Hepatocyte (in vitro differentiated cells): ENCODE measurements around the gene SOCS3. TPM values are rescaled to one million over a fixed set of nuclear protein-coding genes. Genes with fewer than 3 reads are reported as not detected.
A peak's percentile ranks its signal among the peaks of the same experiment; 100 is the strongest.

Source experiments
- DNase-seq: peaks from one replicate; pipeline ENCODE4 v3.0.0-alpha.2; 2016; ENCODE audit warnings: low spot score
- H2AFZ ChIP-seq: fragments of 200-600 bp; sonication (generic); 2 replicates; pipeline ENCODE4 v1.6.0; 2016; ENCODE audit warnings: antibody characterized with exemption, mild to moderate bottlenecking
- H3K27ac ChIP-seq: fragments of 200-600 bp; sonication (generic); 2 replicates; pipeline ENCODE4 v1.5.1; 2016; ENCODE audit warnings: mild to moderate bottlenecking
- H3K27me3 ChIP-seq: fragments of 200-600 bp; sonication (generic); 2 replicates; pipeline ENCODE4 v1.6.1; 2016
- H3K36me3 ChIP-seq: fragments of 200-600 bp; sonication (generic); replicated peaks from 2 replicates; pipeline ENCODE4 v1.5.1; 2016; ENCODE audit warnings: low read depth; ENCODE audit not compliant: insufficient read depth
- H3K4me1 ChIP-seq: fragments of 200-600 bp; sonication (generic); 2 replicates; pipeline ENCODE4 v1.5.1; 2016; ENCODE audit warnings: mild to moderate bottlenecking, moderate library complexity; ENCODE audit not compliant: insufficient read depth
- H3K4me2 ChIP-seq: fragments of 200-600 bp; sonication (generic); 2 replicates; pipeline ENCODE4 v1.6.0; 2016
- H3K4me3 ChIP-seq: fragments of 200-600 bp; sonication (generic); 2 replicates; pipeline ENCODE4 v1.5.1; 2016; ENCODE audit warnings: mild to moderate bottlenecking
- H3K79me2 ChIP-seq: fragments of 200-600 bp; sonication (generic); 2 replicates; pipeline ENCODE4 v1.6.0; 2017; ENCODE audit warnings: mild to moderate bottlenecking
- H3K9me2 ChIP-seq: fragments of 200-600 bp; sonication (generic); replicated peaks from 2 replicates; pipeline ENCODE4 v1.6.0; 2017; ENCODE audit warnings: mild to moderate bottlenecking; ENCODE audit not compliant: insufficient read depth
- H3K9me3 ChIP-seq: fragments of 200-600 bp; sonication (generic); 2 replicates; pipeline ENCODE4 v1.5.1; 2016; ENCODE audit warnings: low read depth, mild to moderate bottlenecking
- H4K20me1 ChIP-seq: fragments of 200-600 bp; sonication (generic); 2 replicates; pipeline ENCODE4 v1.6.0; 2016; ENCODE audit warnings: mild to moderate bottlenecking; ENCODE audit not compliant: insufficient read depth, poor library complexity, severe bottlenecking
- EZH2 ChIP-seq: fragments of 200-600 bp; sonication (generic); IDR thresholded peaks from 2 replicates; pipeline ENCODE4 v1.6.1; 2016; ENCODE audit warnings: antibody characterized with exemption, mild to moderate bottlenecking, borderline replicate concordance
- EZH2phosphoT487 ChIP-seq: fragments of 200-600 bp; sonication (generic); IDR thresholded peaks from one replicate; pipeline ENCODE4 v1.6.1; 2018; ENCODE audit warnings: antibody characterized with exemption, mild to moderate bottlenecking, low read depth, moderate library complexity; ENCODE audit not compliant: unreplicated experiment, severe bottlenecking
- WGBS: methylation state at CpG from one replicate; pipeline ENCODE4 v1.1.6; 2016; ENCODE audit warnings: low lambda C conversion rate; ENCODE audit errors: missing lambda C conversion rate; 5-methylcytosine and 5-hydroxymethylcytosine counted together
- polyA plus RNA-seq: library from polyadenylated mRNA; unstranded; fragments of >200 nt; fragmentation: Nextera tagmentation; extraction: Ambion mirVana; gene quantifications from 2 replicates; pipeline ENCODE4 v1.2.1, GENCODE V29; 2016
- total RNA-seq: library from RNA; depleted of rRNA; stranded (reverse); fragments of >200 nt; gene quantifications from 2 replicates; pipeline ENCODE4 v1.2.3, GENCODE V29; 2014
- TF ChIP-seq, protein P1 (sequence below): fragments of 200-600 bp; sonication (generic); IDR thresholded peaks from 2 replicates; pipeline ENCODE4 v1.5.1; 2016; ENCODE audit warnings: antibody characterized with exemption, mild to moderate bottlenecking; ENCODE audit not compliant: poor library complexity

The SOCS3 gene
- total and polyA plus RNA-seq, 2 experiments from 2014 or later, result 172 to 181 TPM

GRCh38 chr17:78374631-78375274, 14.9 kb upstream of the SOCS3 start:
- Histone ChIP-seq H3K27me3 (no peaks in the 10 kb centered on the region), H3K4me2 (peak overlapping the region; percentile 34), H3K4me3 (no peak overlapping the region), H2AFZ (no peak overlapping the region), H4K20me1 (peaks cover 6% of the 10 kb centered on the region), H3K36me3 (no peaks in the 10 kb centered on the region), H3K27ac (peak overlapping the region; percentile 95), H3K79me2 (peaks cover 16% of the 10 kb centered on the region), H3K4me1 (peaks cover 40% of the 10 kb centered on the region), H3K9me3 (no peaks in the 10 kb centered on the region), H3K9me2 (no peaks in the 10 kb centered on the region)
- DNase-seq, result no peak
- TF ChIP-seq EZH2, result no peak
- WGBS, result 50% methylated on average over 14 of the region's 14 CpGs

DNA sequence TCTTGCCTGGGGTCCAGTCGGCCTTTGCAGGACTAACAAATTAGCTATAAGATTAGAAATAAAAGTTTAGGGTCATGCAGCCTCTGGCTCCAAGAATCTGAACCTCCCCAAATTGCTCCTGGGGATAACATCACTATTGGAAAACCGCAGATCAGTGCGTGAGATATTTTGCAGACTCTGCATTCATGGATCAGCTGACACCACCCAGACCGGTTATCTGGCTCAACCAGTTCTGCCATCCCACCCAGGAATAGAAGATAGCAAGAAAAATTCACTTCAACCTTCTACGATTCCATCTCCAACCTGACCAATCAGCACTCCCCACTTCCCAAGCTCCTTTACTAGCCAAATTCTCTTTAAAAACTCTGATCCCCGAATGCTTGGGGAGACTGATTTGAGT, 14.3 kb upstream of the SOCS3 start:
- Histone ChIP-seq H3K4me3 (no peak overlapping the region), H3K4me2 (peak overlapping the region; percentile 34), H3K27me3 (no peaks in the 10 kb centered on the region), H3K9me3 (no peaks in the 10 kb centered on the region), H3K79me2 (peaks cover 10% of the 10 kb centered on the region), H3K4me1 (peaks cover 38% of the 10 kb centered on the region), H2AFZ (no peak overlapping the region), H4K20me1 (peaks cover 2% of the 10 kb centered on the region), H3K27ac (peak overlapping the region; percentile 95), H3K36me3 (no peaks in the 10 kb centered on the region), H3K9me2 (no peaks in the 10 kb centered on the region)
- 41% methylated on average over 6 of the region's 6 CpGs for WGBS
- no peak for DNase-seq
- TF ChIP-seq, protein P1, sequence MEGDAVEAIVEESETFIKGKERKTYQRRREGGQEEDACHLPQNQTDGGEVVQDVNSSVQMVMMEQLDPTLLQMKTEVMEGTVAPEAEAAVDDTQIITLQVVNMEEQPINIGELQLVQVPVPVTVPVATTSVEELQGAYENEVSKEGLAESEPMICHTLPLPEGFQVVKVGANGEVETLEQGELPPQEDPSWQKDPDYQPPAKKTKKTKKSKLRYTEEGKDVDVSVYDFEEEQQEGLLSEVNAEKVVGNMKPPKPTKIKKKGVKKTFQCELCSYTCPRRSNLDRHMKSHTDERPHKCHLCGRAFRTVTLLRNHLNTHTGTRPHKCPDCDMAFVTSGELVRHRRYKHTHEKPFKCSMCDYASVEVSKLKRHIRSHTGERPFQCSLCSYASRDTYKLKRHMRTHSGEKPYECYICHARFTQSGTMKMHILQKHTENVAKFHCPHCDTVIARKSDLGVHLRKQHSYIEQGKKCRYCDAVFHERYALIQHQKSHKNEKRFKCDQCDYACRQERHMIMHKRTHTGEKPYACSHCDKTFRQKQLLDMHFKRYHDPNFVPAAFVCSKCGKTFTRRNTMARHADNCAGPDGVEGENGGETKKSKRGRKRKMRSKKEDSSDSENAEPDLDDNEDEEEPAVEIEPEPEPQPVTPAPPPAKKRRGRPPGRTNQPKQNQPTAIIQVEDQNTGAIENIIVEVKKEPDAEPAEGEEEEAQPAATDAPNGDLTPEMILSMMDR, result no peak
- TF ChIP-seq EZH2 (no peak), EZH2phosphoT487 (no peak)

- TF ChIP-seq, protein P1, result no peak
- no peak for TF ChIP-seq EZH2
- no peak for TF ChIP-seq EZH2phosphoT487
- WGBS, result 47% methylated on average over 5 of the region's 5 CpGs
- no peak for DNase-seq
- Histone ChIP-seq H3K27ac (peak overlapping the region; percentile 95), H3K4me2 (no peak overlapping the region), H4K20me1 (no peaks in the 10 kb centered on the region), H3K27me3 (no peaks in the 10 kb centered on the region), H3K4me1 (peaks cover 34% of the 10 kb centered on the region), H3K4me3 (no peak overlapping the region), H3K9me3 (no peaks in the 10 kb centered on the region), H2AFZ (no peak overlapping the region), H3K9me2 (no peaks in the 10 kb centered on the region), H3K79me2 (no peaks in the 10 kb centered on the region), H3K36me3 (no peaks in the 10 kb centered on the region)
These were observed 13.0 kb upstream of the SOCS3 start for GRCh38 chr17:78372841-78373240.

- Histone ChIP-seq H4K20me1 (no peaks in the 10 kb centered on the region), H3K9me3 (no peaks in the 10 kb centered on the region), H2AFZ (no peak overlapping the region), H3K4me1 (peaks cover 37% of the 10 kb centered on the region), H3K79me2 (no peaks in the 10 kb centered on the region), H3K4me2 (no peak overlapping the region), H3K27me3 (no peaks in the 10 kb centered on the region), H3K4me3 (no peak overlapping the region), H3K36me3 (no peaks in the 10 kb centered on the region), H3K9me2 (no peaks in the 10 kb centered on the region), H3K27ac (no peak overlapping the region)
- DNase-seq, result no peak
- WGBS, result 94% methylated on average over 7 of the region's 7 CpGs
- TF ChIP-seq EZH2 (no peak), EZH2phosphoT487 (no peak)
- TF ChIP-seq, protein P1, result no peak
These were observed 11.2 kb upstream of the SOCS3 start for GRCh38 chr17:78371056-78371455.
